Vagina (tissue), 2 donors: Measurements from ENCODE around the gene STEAP3.

Experiments used
- POLR2A ChIP-seq, 2 donors: fragments of 450-650 bp; IDR thresholded peaks; one replicate each; pipeline ENCODE4 v1.6.1; 2017; ENCODE audit warnings: antibody characterized with exemption in 2 of 2, mild to moderate bottlenecking in 2 of 2, moderate library complexity in 2 of 2
- POLR2AphosphoS5 ChIP-seq, 2 donors: sonication (generic); formaldehyde crosslinking; IDR thresholded peaks; one replicate each; pipeline ENCODE4 v1.9.0; 2017; ENCODE audit warnings: antibody characterized with exemption in 2 of 2, mild to moderate bottlenecking in 2 of 2, low read depth in 1 of 2; ENCODE audit not compliant: insufficient read depth in 1 of 2
- TF ChIP-seq, protein P1 (sequence below), 3 experiments: fragments of 450-650 bp in 2 of 3; fragments of 200-600 bp in 1 of 3; sonication (generic) in 1 of 3; IDR thresholded peaks; one replicate each; pipeline ENCODE4 v1.5.1; 2017 to 2019; ENCODE audit warnings: antibody characterized with exemption in 3 of 3, mild to moderate bottlenecking in 2 of 3, moderate library complexity in 2 of 3

DNA sequence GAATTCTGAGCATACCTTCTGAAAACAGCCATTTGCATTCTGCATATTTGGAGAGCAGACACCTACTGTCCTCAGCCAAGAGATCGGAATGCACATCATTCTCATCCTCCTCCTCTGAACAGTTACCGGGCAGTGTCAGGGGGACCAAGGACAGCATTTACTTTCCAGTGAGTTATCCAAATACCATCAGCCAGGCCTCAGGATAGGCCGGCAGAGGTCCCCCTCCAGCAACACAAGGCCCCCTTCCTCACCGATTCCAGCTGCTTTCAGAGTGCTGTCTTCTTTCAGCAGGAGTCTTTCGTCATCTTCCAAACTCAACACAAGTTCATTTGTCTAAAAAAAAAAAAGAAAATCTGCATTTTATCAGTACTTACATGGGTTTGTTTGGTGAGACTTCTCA lies 87.7 kb downstream of the STEAP3 start:
- TF ChIP-seq, protein P1, sequence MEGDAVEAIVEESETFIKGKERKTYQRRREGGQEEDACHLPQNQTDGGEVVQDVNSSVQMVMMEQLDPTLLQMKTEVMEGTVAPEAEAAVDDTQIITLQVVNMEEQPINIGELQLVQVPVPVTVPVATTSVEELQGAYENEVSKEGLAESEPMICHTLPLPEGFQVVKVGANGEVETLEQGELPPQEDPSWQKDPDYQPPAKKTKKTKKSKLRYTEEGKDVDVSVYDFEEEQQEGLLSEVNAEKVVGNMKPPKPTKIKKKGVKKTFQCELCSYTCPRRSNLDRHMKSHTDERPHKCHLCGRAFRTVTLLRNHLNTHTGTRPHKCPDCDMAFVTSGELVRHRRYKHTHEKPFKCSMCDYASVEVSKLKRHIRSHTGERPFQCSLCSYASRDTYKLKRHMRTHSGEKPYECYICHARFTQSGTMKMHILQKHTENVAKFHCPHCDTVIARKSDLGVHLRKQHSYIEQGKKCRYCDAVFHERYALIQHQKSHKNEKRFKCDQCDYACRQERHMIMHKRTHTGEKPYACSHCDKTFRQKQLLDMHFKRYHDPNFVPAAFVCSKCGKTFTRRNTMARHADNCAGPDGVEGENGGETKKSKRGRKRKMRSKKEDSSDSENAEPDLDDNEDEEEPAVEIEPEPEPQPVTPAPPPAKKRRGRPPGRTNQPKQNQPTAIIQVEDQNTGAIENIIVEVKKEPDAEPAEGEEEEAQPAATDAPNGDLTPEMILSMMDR (IDR thresholded peaks at IDR 0.05) = no peak
- TF ChIP-seq POLR2AphosphoS5 (IDR thresholded peaks at IDR 0.05; ENCODE audit: insufficient read depth in 1 of 2, low read depth in 1 of 2) = no peak
- no peak for TF ChIP-seq POLR2A (IDR thresholded peaks at IDR 0.05)
